Hepatocyte (in vitro differentiated cells): ENCODE measurements around the gene GLI1. TPM values are rescaled to one million over a fixed set of nuclear protein-coding genes. Genes with fewer than 3 reads are reported as not detected.
"Not testable (repeated sequence)": the region's sequence is repeated elsewhere in the genome, so short reads cannot be mapped to it uniquely, and the experiment has no call there.

ENCODE experiments used
- DNase-seq: peaks from one replicate; pipeline ENCODE4 v3.0.0-alpha.2; 2016; ENCODE audit warnings: low spot score
- H2AFZ ChIP-seq: fragments of 200-600 bp; sonication (generic); 2 replicates; pipeline ENCODE4 v1.6.0; 2016; ENCODE audit warnings: antibody characterized with exemption, mild to moderate bottlenecking
- H3K27ac ChIP-seq: fragments of 200-600 bp; sonication (generic); 2 replicates; pipeline ENCODE4 v1.5.1; 2016; ENCODE audit warnings: mild to moderate bottlenecking
- H3K27me3 ChIP-seq: fragments of 200-600 bp; sonication (generic); 2 replicates; pipeline ENCODE4 v1.6.1; 2016
- H3K36me3 ChIP-seq: fragments of 200-600 bp; sonication (generic); replicated peaks from 2 replicates; pipeline ENCODE4 v1.5.1; 2016; ENCODE audit warnings: low read depth; ENCODE audit not compliant: insufficient read depth
- H3K4me1 ChIP-seq: fragments of 200-600 bp; sonication (generic); 2 replicates; pipeline ENCODE4 v1.5.1; 2016; ENCODE audit warnings: mild to moderate bottlenecking, moderate library complexity; ENCODE audit not compliant: insufficient read depth
- H3K4me2 ChIP-seq: fragments of 200-600 bp; sonication (generic); 2 replicates; pipeline ENCODE4 v1.6.0; 2016
- H3K4me3 ChIP-seq: fragments of 200-600 bp; sonication (generic); 2 replicates; pipeline ENCODE4 v1.5.1; 2016; ENCODE audit warnings: mild to moderate bottlenecking
- H3K79me2 ChIP-seq: fragments of 200-600 bp; sonication (generic); 2 replicates; pipeline ENCODE4 v1.6.0; 2017; ENCODE audit warnings: mild to moderate bottlenecking
- H3K9me2 ChIP-seq: fragments of 200-600 bp; sonication (generic); replicated peaks from 2 replicates; pipeline ENCODE4 v1.6.0; 2017; ENCODE audit warnings: mild to moderate bottlenecking; ENCODE audit not compliant: insufficient read depth
- H3K9me3 ChIP-seq: fragments of 200-600 bp; sonication (generic); 2 replicates; pipeline ENCODE4 v1.5.1; 2016; ENCODE audit warnings: low read depth, mild to moderate bottlenecking
- H4K20me1 ChIP-seq: fragments of 200-600 bp; sonication (generic); 2 replicates; pipeline ENCODE4 v1.6.0; 2016; ENCODE audit warnings: mild to moderate bottlenecking; ENCODE audit not compliant: insufficient read depth, poor library complexity, severe bottlenecking
- EZH2 ChIP-seq: fragments of 200-600 bp; sonication (generic); IDR thresholded peaks from 2 replicates; pipeline ENCODE4 v1.6.1; 2016; ENCODE audit warnings: antibody characterized with exemption, mild to moderate bottlenecking, borderline replicate concordance
- EZH2phosphoT487 ChIP-seq: fragments of 200-600 bp; sonication (generic); IDR thresholded peaks from one replicate; pipeline ENCODE4 v1.6.1; 2018; ENCODE audit warnings: antibody characterized with exemption, mild to moderate bottlenecking, low read depth, moderate library complexity; ENCODE audit not compliant: unreplicated experiment, severe bottlenecking
- WGBS: methylation state at CpG from one replicate; pipeline ENCODE4 v1.1.6; 2016; ENCODE audit warnings: low lambda C conversion rate; ENCODE audit errors: missing lambda C conversion rate; 5-methylcytosine and 5-hydroxymethylcytosine counted together
- polyA plus RNA-seq: library from polyadenylated mRNA; unstranded; fragments of >200 nt; fragmentation: Nextera tagmentation; extraction: Ambion mirVana; gene quantifications from 2 replicates; pipeline ENCODE4 v1.2.1, GENCODE V29; 2016
- total RNA-seq: library from RNA; depleted of rRNA; stranded (reverse); fragments of >200 nt; gene quantifications from 2 replicates; pipeline ENCODE4 v1.2.3, GENCODE V29; 2014
- TF ChIP-seq, protein P1 (sequence below): fragments of 200-600 bp; sonication (generic); IDR thresholded peaks from 2 replicates; pipeline ENCODE4 v1.5.1; 2016; ENCODE audit warnings: antibody characterized with exemption, mild to moderate bottlenecking; ENCODE audit not compliant: poor library complexity

The GLI1 gene
- total and polyA plus RNA-seq, 2 experiments from 2014 or later: 6.0 to 7.6 TPM

- H3K36me3 ChIP-seq: no peaks in the 10 kb centered on the region
- H2AFZ ChIP-seq: no peak overlapping the region
- DNase-seq: no peak
- no peaks in the 10 kb centered on the region for H3K27me3 ChIP-seq
- 96% methylated on average over 5 of the region's 5 CpGs for WGBS
- TF ChIP-seq EZH2phosphoT487 (no peak), EZH2 (no peak)
- TF ChIP-seq, protein P1, sequence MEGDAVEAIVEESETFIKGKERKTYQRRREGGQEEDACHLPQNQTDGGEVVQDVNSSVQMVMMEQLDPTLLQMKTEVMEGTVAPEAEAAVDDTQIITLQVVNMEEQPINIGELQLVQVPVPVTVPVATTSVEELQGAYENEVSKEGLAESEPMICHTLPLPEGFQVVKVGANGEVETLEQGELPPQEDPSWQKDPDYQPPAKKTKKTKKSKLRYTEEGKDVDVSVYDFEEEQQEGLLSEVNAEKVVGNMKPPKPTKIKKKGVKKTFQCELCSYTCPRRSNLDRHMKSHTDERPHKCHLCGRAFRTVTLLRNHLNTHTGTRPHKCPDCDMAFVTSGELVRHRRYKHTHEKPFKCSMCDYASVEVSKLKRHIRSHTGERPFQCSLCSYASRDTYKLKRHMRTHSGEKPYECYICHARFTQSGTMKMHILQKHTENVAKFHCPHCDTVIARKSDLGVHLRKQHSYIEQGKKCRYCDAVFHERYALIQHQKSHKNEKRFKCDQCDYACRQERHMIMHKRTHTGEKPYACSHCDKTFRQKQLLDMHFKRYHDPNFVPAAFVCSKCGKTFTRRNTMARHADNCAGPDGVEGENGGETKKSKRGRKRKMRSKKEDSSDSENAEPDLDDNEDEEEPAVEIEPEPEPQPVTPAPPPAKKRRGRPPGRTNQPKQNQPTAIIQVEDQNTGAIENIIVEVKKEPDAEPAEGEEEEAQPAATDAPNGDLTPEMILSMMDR: no peak
- peaks cover 90% of the 10 kb centered on the region for H3K79me2 ChIP-seq
- no peak overlapping the region for H3K4me3 ChIP-seq
- H3K27ac ChIP-seq: no peak overlapping the region
- no peaks in the 10 kb centered on the region for H3K9me3 ChIP-seq
- H4K20me1 ChIP-seq: no peaks in the 10 kb centered on the region
- no peaks in the 10 kb centered on the region for H3K9me2 ChIP-seq
- H3K4me2 ChIP-seq: no peak overlapping the region
- no peaks in the 10 kb centered on the region for H3K4me1 ChIP-seq
Measured at GRCh38 chr12:57420482-57420881, 39.1 kb upstream of the GLI1 start.

DNA sequence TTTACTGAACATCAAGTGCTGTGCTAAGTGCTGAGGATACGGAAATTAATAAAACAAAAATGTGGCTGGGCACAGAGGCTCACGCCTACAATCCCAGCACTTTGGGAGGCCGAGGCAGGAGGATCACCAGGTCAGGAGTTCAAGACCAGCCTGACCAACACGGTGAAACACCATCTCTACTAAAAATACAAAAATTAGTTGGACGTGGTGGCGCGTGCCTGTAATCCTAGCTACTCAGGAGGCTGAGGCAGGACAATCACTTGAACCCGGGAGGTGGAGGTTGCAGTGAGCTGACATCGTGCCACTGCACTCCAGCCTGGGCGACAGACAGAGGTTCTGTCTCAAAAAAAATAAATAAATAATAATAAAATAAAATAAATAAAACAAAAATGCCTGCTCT is 32.6 kb upstream of the GLI1 start:
- not testable (repeated sequence) for H3K9me2 ChIP-seq, H3K4me2 ChIP-seq, H3K4me3 ChIP-seq, H4K20me1 ChIP-seq, H3K27ac ChIP-seq, H2AFZ ChIP-seq, H3K27me3 ChIP-seq, DNase-seq, H3K36me3 ChIP-seq, H3K9me3 ChIP-seq
- H3K79me2 ChIP-seq: peaks cover 76% of the 10 kb centered on the region
- H3K4me1 ChIP-seq: peaks cover 15% of the 10 kb centered on the region
- WGBS: 97% methylated on average over 10 of the region's 10 CpGs

DNA sequence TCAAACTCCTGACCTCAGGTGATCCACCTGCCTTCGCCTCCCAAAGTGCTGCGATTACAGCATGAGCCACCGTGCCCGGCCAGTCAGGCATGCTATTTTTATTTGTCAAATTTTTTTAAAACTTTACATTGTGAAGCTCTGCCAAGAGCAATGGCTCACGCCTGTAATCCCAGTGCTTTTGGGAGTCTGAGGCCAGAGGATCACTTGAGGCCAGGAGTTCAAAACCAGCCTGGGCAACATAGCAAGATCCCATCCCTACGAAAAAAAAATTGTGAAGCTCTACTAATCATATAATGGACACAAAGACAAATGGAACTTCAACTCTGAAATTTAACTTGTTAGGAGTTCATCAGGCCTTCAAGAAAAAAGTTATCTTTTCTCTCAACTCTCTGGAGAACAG is 30.6 kb upstream of the GLI1 start:
- Histone ChIP-seq H3K4me1 (peaks cover 16% of the 10 kb centered on the region), H3K9me2 (no peaks in the 10 kb centered on the region), H3K79me2 (peaks cover 61% of the 10 kb centered on the region), H4K20me1 (no peaks in the 10 kb centered on the region), H3K36me3 (no peaks in the 10 kb centered on the region), H3K9me3 (no peaks in the 10 kb centered on the region), H2AFZ (no peak overlapping the region), H3K4me3 (no peak overlapping the region), H3K4me2 (peak overlapping the region; percentile 77), H3K27ac (peak overlapping the region; percentile 97), H3K27me3 (no peaks in the 10 kb centered on the region)
- TF ChIP-seq EZH2 (no peak), EZH2phosphoT487 (no peak)
- TF ChIP-seq, protein P1: no peak
- DNase-seq: no peak
- 88% methylated on average over 6 of the region's 6 CpGs for WGBS

DNA sequence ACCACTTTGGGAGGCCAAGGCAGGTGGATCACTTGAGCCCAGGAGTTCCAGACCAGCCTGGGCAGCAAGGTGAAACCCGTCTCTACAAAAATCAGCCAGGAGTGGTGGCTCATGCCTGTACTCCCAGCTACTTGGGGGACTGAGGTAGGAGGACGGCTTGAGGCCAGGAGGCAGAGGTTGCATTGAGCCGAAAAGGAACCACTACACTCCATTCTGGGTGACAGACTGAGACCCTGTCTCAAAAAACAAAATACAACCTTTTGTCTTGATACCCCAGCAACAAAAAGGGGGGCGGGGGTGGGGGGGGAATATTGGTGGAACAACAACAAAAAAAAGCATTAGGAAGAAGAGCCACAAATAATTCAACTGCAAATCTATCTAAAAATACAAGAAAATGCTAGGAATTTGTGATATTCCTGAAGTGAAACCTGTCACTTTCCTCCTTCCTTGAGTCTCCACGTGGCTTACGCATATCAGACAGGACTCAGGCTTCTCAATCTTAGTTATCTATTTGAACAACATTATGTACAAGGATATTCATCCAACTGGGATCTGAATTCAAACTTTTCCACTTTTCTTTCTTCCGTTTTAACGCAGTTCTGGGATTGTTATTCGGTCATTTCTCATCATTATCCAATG is 30.0 kb upstream of the GLI1 start:
- Histone ChIP-seq H3K4me2 (peak overlapping the region; percentile 77), H3K79me2 (peaks cover 54% of the 10 kb centered on the region), H3K36me3 (no peaks in the 10 kb centered on the region), H3K4me1 (peaks cover 16% of the 10 kb centered on the region), H3K27me3 (no peaks in the 10 kb centered on the region), H2AFZ (peak overlapping the region; percentile 31), H3K27ac (peak overlapping the region; percentile 97), H3K9me3 (no peaks in the 10 kb centered on the region), H4K20me1 (no peaks in the 10 kb centered on the region), H3K9me2 (no peaks in the 10 kb centered on the region), H3K4me3 (peak overlapping the region; percentile 55)
- WGBS: 45% methylated on average over 9 of the region's 9 CpGs
- TF ChIP-seq, protein P1: no peak
- TF ChIP-seq EZH2 (no peak), EZH2phosphoT487 (no peak)
- DNase-seq: no peak
